CD4-positive, alpha-beta T cell (primary cell): ENCODE data around the gene EXOSC2. TPM values are rescaled to one million over a fixed set of nuclear protein-coding genes. Genes with fewer than 3 reads are reported as not detected.
A peak's percentile ranks its signal among the peaks of the same experiment; 100 is the strongest.

Source experiments
- ATAC-seq: fragments of 200-7000 bp; cut with Tn5 transposase; one replicate; pipeline ENCODE4 v1.10.0; 2022; ENCODE audit warnings: mild to moderate bottlenecking; ENCODE audit not compliant: poor library complexity
- CTCF ChIA-PET: fragments of 350-600 bp; sonication (Branson Sonifier 250); formaldehyde crosslinking; loops from one replicate; lab custom pipeline; 2021; ENCODE audit warnings: antibody characterized with exemption, inconsistent platforms; lab: Charles Lee
- POLR2A ChIA-PET: fragments of 350-600 bp; sonication (Branson Sonifier 250); formaldehyde crosslinking; loops from one replicate; lab custom pipeline; 2021; ENCODE audit warnings: antibody characterized with exemption, inconsistent platforms; lab: Charles Lee
- DNase-seq, 14 experiments: peaks; one replicate each; pipeline ENCODE4 v3.0.0-alpha.2; 2013 to 2020; ENCODE audit warnings: mixed read lengths in 2 of 14
- H3K27ac ChIP-seq, 2 donors: one replicate each; pipeline versions ENCODE4 v1.5.1 to v1.7.0; 2013; ENCODE audit warnings: low read length in 2 of 2, low read depth in 1 of 2, mild to moderate bottlenecking in 1 of 2
- H3K27me3 ChIP-seq, 2 experiments: 1 replicate in 1 of 2; 2 replicates in 1 of 2; pipeline versions ENCODE4 v1.6.1 to v1.7.0; 2013; ENCODE audit warnings: low read length in 2 of 2, control low read depth in 1 of 2, mild to moderate bottlenecking in 1 of 2, moderate library complexity in 1 of 2; ENCODE audit not compliant: insufficient read depth in 2 of 2, control insufficient read depth in 1 of 2
- H3K36me3 ChIP-seq: one replicate; pipeline ENCODE4 v1.6.1; 2013; ENCODE audit warnings: low read length, control low read depth; ENCODE audit not compliant: insufficient read depth
- H3K4me1 ChIP-seq: one replicate; pipeline ENCODE4 v1.6.1; 2013; ENCODE audit warnings: low read length, control low read depth; ENCODE audit not compliant: insufficient read depth
- H3K4me3 ChIP-seq: one replicate; pipeline ENCODE4 v1.5.1; 2013; ENCODE audit warnings: mild to moderate bottlenecking, low read length, moderate library complexity
- H3K9me3 ChIP-seq, 2 experiments: 1 replicate in 1 of 2; 2 replicates in 1 of 2; pipeline versions ENCODE4 v1.6.1 to v1.7.0; 2013; ENCODE audit warnings: low read length in 2 of 2, mild to moderate bottlenecking in 2 of 2, control low read depth in 1 of 2, moderate library complexity in 1 of 2; ENCODE audit not compliant: control insufficient read depth in 1 of 2, insufficient read depth in 1 of 2
- H3K27ac Mint-ChIP-seq: one replicate; pipeline ENCODE4 v1.8.0; 2020; ENCODE audit warnings: mixed read lengths
- H3K27me3 Mint-ChIP-seq: one replicate; pipeline ENCODE4 v1.8.0; 2021; ENCODE audit warnings: mixed read lengths
- H3K36me3 Mint-ChIP-seq: one replicate; pipeline ENCODE4 v1.8.0; 2021; ENCODE audit warnings: low read depth, mixed read lengths
- H3K4me1 Mint-ChIP-seq: one replicate; pipeline ENCODE4 v1.8.0; 2021; ENCODE audit warnings: low read depth, mixed read lengths
- H3K4me3 Mint-ChIP-seq: one replicate; pipeline ENCODE4 v1.8.0; 2020; ENCODE audit warnings: mild to moderate bottlenecking, mixed read lengths
- H3K9me3 Mint-ChIP-seq: one replicate; pipeline ENCODE4 v1.8.0; 2020; ENCODE audit warnings: mixed read lengths
- CTCF ChIP-seq: fragments of 200-600 bp; IDR thresholded peaks from one replicate; pipeline ENCODE4 v1.8.0; 2022; ENCODE audit warnings: antibody characterized with exemption, mild to moderate bottlenecking
- intact Hi-C, 2 experiments: fragments of 100-400 bp; cut with DNase I in 1 of 2; cut with micrococcal nuclease in 1 of 2; formaldehyde crosslinking; loops; one replicate each; pipeline versions ENCODE4 v1.15.1 to v1.9.0; 2023 to 2025; cut with DNase I, micrococcal nuclease
- total RNA-seq, 174 experiments: library from RNA in 2 of 174; stranded (reverse) in 2 of 174; gene quantifications; one replicate each; pipeline ENCODE4 v1.2.3 and lab custom pipeline; 2021 to 2026

EXOSC2 gene
- total RNA-seq, 2 experiments from 2014 or later = 49.2 to 50.2 TPM

- no peak overlapping the region for H3K27ac Mint-ChIP-seq
- no peak for TF ChIP-seq CTCF
- H3K9me3 Mint-ChIP-seq = no peaks in the 10 kb centered on the region
- ATAC-seq (no peak), DNase-seq (no peak)
- Histone ChIP-seq H3K4me3 (no peak overlapping the region), H3K27me3 (peaks cover 25% of the 10 kb centered on the region in 2 experiments), H3K4me1 (peaks cover 4% of the 10 kb centered on the region), H3K9me3 (peaks cover 0 to 8% of the 10 kb centered on the region in 2 experiments), H3K27ac (no peak overlapping the region), H3K36me3 (no peaks in the 10 kb centered on the region)
- intact Hi-C loops = no loop called here
- ChIA-PET CTCF (no interaction called here), POLR2A (no interaction called here)
- H3K36me3 Mint-ChIP-seq = no peaks in the 10 kb centered on the region
- no peaks in the 10 kb centered on the region for H3K4me1 Mint-ChIP-seq
- H3K4me3 Mint-ChIP-seq = no peak overlapping the region
- H3K27me3 Mint-ChIP-seq = peaks cover 45% of the 10 kb centered on the region
Measured at GRCh38 chr9:130654879-130655278, 38.7 kb upstream of the EXOSC2 start.

GRCh38 chr9:130658893-130659698 lies 34.5 kb upstream of the EXOSC2 start:
- Mint-ChIP-seq H3K27ac (no peak overlapping the region), H3K9me3 (no peaks in the 10 kb centered on the region), H3K36me3 (no peaks in the 10 kb centered on the region), H3K4me3 (no peak overlapping the region), H3K27me3 (peaks cover 65% of the 10 kb centered on the region), H3K4me1 (peaks cover 7% of the 10 kb centered on the region)
- ChIA-PET POLR2A (no interaction called here), CTCF (no interaction called here)
- intact Hi-C loops = no loop called here
- TF ChIP-seq CTCF = no peak
- H3K27ac ChIP-seq = no peak overlapping the region
- H3K36me3 ChIP-seq = no peaks in the 10 kb centered on the region
- ATAC-seq (no peak), DNase-seq (peak in 1 of 14 experiments; percentile 8)
- H3K4me3 ChIP-seq = no peak overlapping the region
- H3K27me3 ChIP-seq = peaks cover 53 to 61% of the 10 kb centered on the region in 2 experiments
- H3K9me3 ChIP-seq = peaks cover 0 to 32% of the 10 kb centered on the region in 2 experiments
- peaks cover 41% of the 10 kb centered on the region for H3K4me1 ChIP-seq

GRCh38 chr9:130659699-130660248 lies 33.8 kb upstream of the EXOSC2 start:
- no peak overlapping the region for H3K27ac Mint-ChIP-seq
- no peak for TF ChIP-seq CTCF
- peaks cover 68% of the 10 kb centered on the region for H3K27me3 Mint-ChIP-seq
- peak overlapping the region; percentile 42 for H3K4me3 Mint-ChIP-seq
- H3K36me3 Mint-ChIP-seq = no peaks in the 10 kb centered on the region
- H3K4me1 ChIP-seq = peaks cover 47% of the 10 kb centered on the region
- no peak overlapping the region for H3K27ac ChIP-seq
- no peaks in the 10 kb centered on the region for H3K36me3 ChIP-seq
- no peak overlapping the region for H3K4me3 ChIP-seq
- H3K9me3 Mint-ChIP-seq = no peaks in the 10 kb centered on the region
- peaks cover 0 to 32% of the 10 kb centered on the region in 2 experiments for H3K9me3 ChIP-seq
- ATAC-seq = no peak
- POLR2A ChIA-PET = no interaction called here
- H3K4me1 Mint-ChIP-seq = peaks cover 7% of the 10 kb centered on the region
- CTCF ChIA-PET = no interaction called here
- peaks cover 58 to 67% of the 10 kb centered on the region in 2 experiments for H3K27me3 ChIP-seq
- peak in 1 of 14 experiments; percentile 4 for DNase-seq
- intact Hi-C loops = no loop called here
